Vagina (tissue), 2 donors: ENCODE measurements around the gene CX3CR1.

ENCODE experiments used
- POLR2AphosphoS5 ChIP-seq, 2 donors: sonication (generic); formaldehyde crosslinking; IDR thresholded peaks; one replicate each; pipeline ENCODE4 v1.9.0; 2017; ENCODE audit warnings: antibody characterized with exemption in 2 of 2, mild to moderate bottlenecking in 2 of 2, low read depth in 1 of 2; ENCODE audit not compliant: insufficient read depth in 1 of 2
- TF ChIP-seq, protein P1 (sequence below), 3 experiments: fragments of 450-650 bp in 2 of 3; fragments of 200-600 bp in 1 of 3; sonication (generic) in 1 of 3; IDR thresholded peaks; one replicate each; pipeline ENCODE4 v1.5.1; 2017 to 2019; ENCODE audit warnings: antibody characterized with exemption in 3 of 3, mild to moderate bottlenecking in 2 of 3, moderate library complexity in 2 of 3

GRCh38 chr3:39219702-39220101 lies 60.1 kb downstream of the CX3CR1 start:
- TF ChIP-seq, protein P1, sequence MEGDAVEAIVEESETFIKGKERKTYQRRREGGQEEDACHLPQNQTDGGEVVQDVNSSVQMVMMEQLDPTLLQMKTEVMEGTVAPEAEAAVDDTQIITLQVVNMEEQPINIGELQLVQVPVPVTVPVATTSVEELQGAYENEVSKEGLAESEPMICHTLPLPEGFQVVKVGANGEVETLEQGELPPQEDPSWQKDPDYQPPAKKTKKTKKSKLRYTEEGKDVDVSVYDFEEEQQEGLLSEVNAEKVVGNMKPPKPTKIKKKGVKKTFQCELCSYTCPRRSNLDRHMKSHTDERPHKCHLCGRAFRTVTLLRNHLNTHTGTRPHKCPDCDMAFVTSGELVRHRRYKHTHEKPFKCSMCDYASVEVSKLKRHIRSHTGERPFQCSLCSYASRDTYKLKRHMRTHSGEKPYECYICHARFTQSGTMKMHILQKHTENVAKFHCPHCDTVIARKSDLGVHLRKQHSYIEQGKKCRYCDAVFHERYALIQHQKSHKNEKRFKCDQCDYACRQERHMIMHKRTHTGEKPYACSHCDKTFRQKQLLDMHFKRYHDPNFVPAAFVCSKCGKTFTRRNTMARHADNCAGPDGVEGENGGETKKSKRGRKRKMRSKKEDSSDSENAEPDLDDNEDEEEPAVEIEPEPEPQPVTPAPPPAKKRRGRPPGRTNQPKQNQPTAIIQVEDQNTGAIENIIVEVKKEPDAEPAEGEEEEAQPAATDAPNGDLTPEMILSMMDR (IDR thresholded peaks at IDR 0.05), result no peak
- no peak for TF ChIP-seq POLR2AphosphoS5 (IDR thresholded peaks at IDR 0.05; ENCODE audit: insufficient read depth in 1 of 2, low read depth in 1 of 2)
